WTC11 (cell line): ENCODE results near the gene LTBP3.

Experiments used
- SMAD3 ChIP-seq: sonication (generic); formaldehyde crosslinking; IDR thresholded peaks from 2 replicates; pipeline ENCODE4 v1.8.0; 2022; ENCODE audit warnings: missing genetic modification reagents, mild to moderate bottlenecking, borderline replicate concordance
- TF ChIP-seq, protein P1 (sequence below): fragments of 250-450 bp; sonication (Bioruptor Pico); IDR thresholded peaks from 2 replicates; pipeline ENCODE4 v1.9.0; 2021; ENCODE audit warnings: moderate library complexity, mild to moderate bottlenecking, inconsistent platforms, borderline replicate concordance
- TF ChIP-seq, protein P2 (sequence below): sonication (generic); formaldehyde crosslinking; IDR thresholded peaks from 2 replicates; pipeline ENCODE4 v1.8.0; 2022; ENCODE audit warnings: mild to moderate bottlenecking, missing genetic modification reagents

DNA sequence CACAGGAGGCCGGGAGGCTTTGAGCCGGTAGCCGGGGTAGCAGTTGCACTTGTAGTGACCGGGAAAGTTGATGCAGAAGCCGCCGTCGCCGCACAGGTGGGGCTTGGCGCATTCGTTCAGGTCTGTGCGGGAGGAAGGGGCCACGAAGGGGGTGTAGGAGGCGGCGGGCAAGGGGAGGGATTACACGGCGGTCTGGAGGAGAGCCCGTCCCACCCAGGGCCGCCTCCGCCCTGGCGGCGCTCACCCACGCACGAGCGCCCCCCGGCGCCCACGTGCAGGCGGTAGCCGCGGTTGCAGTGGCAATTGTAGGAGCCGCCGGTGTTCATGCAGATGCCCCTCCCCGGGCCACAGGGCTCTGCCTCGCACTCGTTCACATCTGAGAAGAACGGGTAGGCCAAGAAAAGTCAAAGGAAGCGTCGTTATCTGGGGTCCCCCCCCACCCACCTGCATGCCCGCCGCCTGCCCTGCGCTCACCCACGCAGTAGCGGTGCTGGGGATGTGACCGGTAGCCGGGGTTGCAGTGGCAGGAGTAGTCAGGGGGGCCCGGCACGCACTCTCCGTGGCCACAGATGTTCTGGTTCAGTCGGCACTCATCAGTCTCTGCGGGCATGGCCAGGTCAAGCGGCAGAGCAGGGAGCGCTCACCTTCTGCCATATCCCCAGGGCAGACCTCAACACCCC lies 10.6 kb downstream of the LTBP3 start:
- TF ChIP-seq SMAD3 (CRISPR knock-in tag) = no peak
- TF ChIP-seq, protein P1, sequence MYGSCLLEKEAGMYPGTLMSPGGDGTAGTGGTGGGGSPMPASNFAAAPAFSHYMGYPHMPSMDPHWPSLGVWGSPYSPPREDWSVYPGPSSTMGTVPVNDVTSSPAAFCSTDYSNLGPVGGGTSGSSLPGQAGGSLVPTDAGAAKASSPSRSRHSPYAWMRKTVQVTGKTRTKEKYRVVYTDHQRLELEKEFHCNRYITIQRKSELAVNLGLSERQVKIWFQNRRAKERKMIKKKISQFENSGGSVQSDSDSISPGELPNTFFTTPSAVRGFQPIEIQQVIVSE (CRISPR knock-in tag) = no peak
- TF ChIP-seq, protein P2, sequence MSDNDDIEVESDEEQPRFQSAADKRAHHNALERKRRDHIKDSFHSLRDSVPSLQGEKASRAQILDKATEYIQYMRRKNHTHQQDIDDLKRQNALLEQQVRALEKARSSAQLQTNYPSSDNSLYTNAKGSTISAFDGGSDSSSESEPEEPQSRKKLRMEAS (CRISPR knock-in tag) = no peak
